ENCODE measurements around the gene UCN2.

GRCh38 chr3:48535578-48535977 is 28.0 kb downstream of the UCN2 start:
- TF ChIP-seq POLR2AphosphoS5 (IDR thresholded peaks at IDR 0.05; ENCODE audit: borderline replicate concordance, low read depth, low read length) (no peak), EZH2 (IDR thresholded peaks at IDR 0.05) (no peak)

All from SK-N-MC (cell line).